ENCODE results near the gene KCNK4. TPM values are rescaled to one million over a fixed set of nuclear protein-coding genes. Genes with fewer than 3 reads are reported as not detected.

The KCNK4 gene
- total RNA-seq, 1 donor from 2014 or later = 0.22 TPM

DNA sequence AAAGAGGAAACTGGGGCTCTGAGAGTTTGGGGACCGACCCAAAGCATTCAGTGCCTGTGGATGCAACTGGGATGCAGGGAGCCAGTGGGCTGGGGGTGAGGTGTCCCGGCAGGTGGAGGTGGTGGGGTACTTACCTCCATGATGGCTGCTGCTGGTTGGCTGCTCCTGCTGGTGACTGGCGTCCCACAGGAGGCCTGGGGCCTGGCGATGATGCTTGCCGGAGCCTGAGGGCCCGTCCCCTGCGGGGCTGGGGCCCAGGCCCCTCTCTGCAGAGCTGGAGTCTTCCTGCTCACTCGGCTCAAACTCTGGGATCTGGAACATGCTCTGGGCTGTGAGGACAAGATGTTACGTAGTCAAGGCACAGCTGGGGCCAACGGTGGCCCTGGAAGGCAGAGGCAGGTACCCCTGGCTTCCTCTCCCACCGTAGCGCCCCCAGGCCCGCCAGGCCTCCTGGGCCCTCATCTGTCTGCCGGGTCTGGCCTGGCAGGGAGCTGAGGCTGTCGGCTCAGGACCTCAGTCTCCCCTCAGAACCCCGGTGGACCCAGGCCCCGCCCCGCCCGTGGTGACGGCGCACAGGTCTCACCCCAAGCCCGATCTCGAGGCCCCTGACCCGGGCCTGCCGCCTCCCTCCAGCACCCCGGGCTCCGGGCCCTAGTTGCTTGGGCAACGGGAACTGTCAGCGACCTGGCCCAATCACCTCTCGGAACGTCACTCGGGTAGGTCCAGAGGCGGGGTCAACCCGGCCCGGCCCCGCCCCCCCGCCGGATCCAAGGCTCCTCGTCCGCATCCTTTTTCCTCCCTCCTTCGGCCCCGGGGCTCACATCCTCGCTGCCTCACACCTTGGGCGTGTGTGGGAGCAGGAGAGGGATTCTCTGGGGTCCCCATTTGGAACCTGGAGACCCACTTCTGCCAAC is 6.8 kb upstream of the KCNK4 start, which contains the start of gene BAD:
Gene BAD, minus strand, starts transcription at position 618 of the 914 bp plus-strand sequence. Its CDS starts 297 bp downstream, at position 321.
- Mint-ChIP-seq H3K36me3 (ENCODE audit: low read depth) (peaks cover 7% of the 10 kb centered on the region), H3K9me3 (ENCODE audit: low read depth) (no peaks in the 10 kb centered on the region), H3K4me1 (ENCODE audit: low read depth) (peaks cover 26% of the 10 kb centered on the region), H3K27ac (ENCODE audit: unreplicated experiment) (peak within 1 kb of the TSS; percentile 92), H3K27me3 (ENCODE audit: low read depth) (no peaks in the 10 kb centered on the region), H3K4me3 (ENCODE audit: unreplicated experiment) (peak within 1 kb of the TSS; percentile 80)
- TF ChIP-seq, protein P1, sequence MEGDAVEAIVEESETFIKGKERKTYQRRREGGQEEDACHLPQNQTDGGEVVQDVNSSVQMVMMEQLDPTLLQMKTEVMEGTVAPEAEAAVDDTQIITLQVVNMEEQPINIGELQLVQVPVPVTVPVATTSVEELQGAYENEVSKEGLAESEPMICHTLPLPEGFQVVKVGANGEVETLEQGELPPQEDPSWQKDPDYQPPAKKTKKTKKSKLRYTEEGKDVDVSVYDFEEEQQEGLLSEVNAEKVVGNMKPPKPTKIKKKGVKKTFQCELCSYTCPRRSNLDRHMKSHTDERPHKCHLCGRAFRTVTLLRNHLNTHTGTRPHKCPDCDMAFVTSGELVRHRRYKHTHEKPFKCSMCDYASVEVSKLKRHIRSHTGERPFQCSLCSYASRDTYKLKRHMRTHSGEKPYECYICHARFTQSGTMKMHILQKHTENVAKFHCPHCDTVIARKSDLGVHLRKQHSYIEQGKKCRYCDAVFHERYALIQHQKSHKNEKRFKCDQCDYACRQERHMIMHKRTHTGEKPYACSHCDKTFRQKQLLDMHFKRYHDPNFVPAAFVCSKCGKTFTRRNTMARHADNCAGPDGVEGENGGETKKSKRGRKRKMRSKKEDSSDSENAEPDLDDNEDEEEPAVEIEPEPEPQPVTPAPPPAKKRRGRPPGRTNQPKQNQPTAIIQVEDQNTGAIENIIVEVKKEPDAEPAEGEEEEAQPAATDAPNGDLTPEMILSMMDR (IDR thresholded peaks at IDR 0.05) = no peak
- DNase-seq (ENCODE audit: low spot score) = peak; percentile 96

DNA sequence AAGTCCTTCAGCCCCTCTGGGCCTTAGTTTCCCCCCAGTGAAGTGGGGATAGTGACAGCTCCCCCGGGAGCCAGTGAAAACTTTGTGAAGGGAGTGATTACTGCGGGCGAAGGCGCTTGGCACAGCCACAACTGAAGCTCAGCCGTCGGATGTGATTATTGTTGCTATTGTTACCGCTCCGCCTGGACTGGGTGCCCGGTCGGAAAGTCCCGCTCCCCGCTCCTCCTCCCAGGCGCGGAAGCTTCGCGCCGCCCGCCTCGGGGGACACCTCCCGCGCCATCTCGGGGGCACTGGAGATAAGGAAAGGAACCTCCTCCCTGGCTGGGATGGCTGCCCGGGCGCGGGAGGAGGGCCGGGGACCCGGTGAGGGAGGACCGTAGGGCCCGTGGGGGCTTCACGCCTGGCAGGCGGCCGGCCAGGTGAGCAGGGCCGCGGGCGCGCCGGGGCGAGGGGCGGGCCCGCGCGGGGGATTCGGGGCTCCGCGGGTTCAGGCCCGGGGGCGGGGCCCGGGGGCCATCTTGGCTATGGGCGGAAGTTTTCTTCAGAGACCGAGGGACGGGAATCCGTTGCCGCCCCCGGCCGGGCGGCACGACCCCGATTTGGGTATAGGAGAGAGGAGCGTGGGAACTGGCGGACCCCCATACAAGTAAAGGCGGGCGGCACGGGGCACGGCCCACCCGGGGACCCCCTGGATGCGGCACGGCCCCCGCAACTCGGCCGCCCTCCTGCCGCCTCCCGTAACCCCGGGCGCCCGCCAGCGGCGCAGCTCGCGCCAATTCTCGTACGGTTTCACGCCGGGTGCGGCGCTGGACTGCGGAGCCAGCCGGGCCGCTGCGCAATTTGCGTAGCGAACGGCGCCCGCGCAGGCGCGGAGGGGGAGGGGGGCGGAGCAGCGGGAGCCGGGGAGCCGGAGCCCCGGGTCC is 5.9 kb upstream of the KCNK4 start, which contains the start of gene GPR137:
Gene GPR137, plus strand, starts transcription at position 887 of the 923 bp plus-strand sequence. CDS start 677 bp downstream, outside the sequence.
- peak within 1 kb of the TSS; percentile 92 for H3K27ac Mint-ChIP-seq (ENCODE audit: unreplicated experiment)
- H3K36me3 Mint-ChIP-seq (ENCODE audit: low read depth) = peaks cover 6% of the 10 kb centered on the region
- H3K27me3 Mint-ChIP-seq (ENCODE audit: low read depth) = no peaks in the 10 kb centered on the region
- no peak for DNase-seq (ENCODE audit: low spot score)
- H3K9me3 Mint-ChIP-seq (ENCODE audit: low read depth) = no peaks in the 10 kb centered on the region
- TF ChIP-seq, protein P1 (IDR thresholded peaks at IDR 0.05) = no peak
- peak within 1 kb of the TSS; percentile 80 for H3K4me3 Mint-ChIP-seq (ENCODE audit: unreplicated experiment)
- H3K4me1 Mint-ChIP-seq (ENCODE audit: low read depth) = peaks cover 26% of the 10 kb centered on the region

GRCh38 chr11:64285885-64286800 is 5.0 kb upstream of the KCNK4 start:
- no peak for DNase-seq (ENCODE audit: low spot score)
- Mint-ChIP-seq H3K4me1 (ENCODE audit: low read depth) (peaks cover 30% of the 10 kb centered on the region), H3K9me3 (ENCODE audit: low read depth) (no peaks in the 10 kb centered on the region), H3K36me3 (ENCODE audit: low read depth) (peaks cover 5% of the 10 kb centered on the region), H3K27ac (ENCODE audit: unreplicated experiment) (peak overlapping the region; percentile 32), H3K27me3 (ENCODE audit: low read depth) (peaks cover 5% of the 10 kb centered on the region), H3K4me3 (ENCODE audit: unreplicated experiment) (peak overlapping the region; percentile 80)
- TF ChIP-seq, protein P1 (IDR thresholded peaks at IDR 0.05) = no peak

DNA sequence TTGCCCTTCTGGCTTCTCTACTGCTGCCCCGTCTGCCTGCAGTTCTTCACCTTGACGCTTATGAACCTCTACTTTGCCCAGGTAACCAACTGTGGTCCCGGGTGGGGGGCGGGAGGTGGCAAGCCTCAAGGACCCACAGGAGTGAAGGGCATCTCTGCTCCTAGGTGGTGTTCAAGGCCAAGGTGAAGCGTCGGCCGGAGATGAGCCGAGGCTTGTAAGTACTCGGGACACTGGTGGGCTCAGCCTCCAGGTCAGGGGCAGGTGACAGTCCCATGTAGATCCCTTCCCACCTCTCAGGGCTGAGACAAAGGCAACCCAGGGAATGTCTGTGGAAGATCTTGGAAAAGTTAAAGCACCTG is 4.3 kb upstream of the KCNK4 start:
- Mint-ChIP-seq H3K9me3 (ENCODE audit: low read depth) (no peaks in the 10 kb centered on the region), H3K4me1 (ENCODE audit: low read depth) (peaks cover 30% of the 10 kb centered on the region), H3K27me3 (ENCODE audit: low read depth) (peaks cover 5% of the 10 kb centered on the region), H3K27ac (ENCODE audit: unreplicated experiment) (no peak overlapping the region), H3K4me3 (ENCODE audit: unreplicated experiment) (peak overlapping the region; percentile 80), H3K36me3 (ENCODE audit: low read depth) (peaks cover 2% of the 10 kb centered on the region)
- TF ChIP-seq, protein P1 (IDR thresholded peaks at IDR 0.05) = no peak
- DNase-seq (ENCODE audit: low spot score) = no peak

Measured in chondrocyte (in vitro differentiated cells).